AG10803 (cell line): ENCODE data around the gene NEDD4L.
"Not testable (repeated sequence)": the region's sequence is repeated elsewhere in the genome, so short reads cannot be mapped to it uniquely, and the experiment has no call there.

Source experiments
- DNase-seq: peaks from one replicate; pipeline ENCODE4 v3.0.0; 2010; ENCODE audit warnings: low read depth
- H3K4me3 ChIP-seq: 2 replicates; pipeline ENCODE4 v1.5.1; 2011; ENCODE audit warnings: mild to moderate bottlenecking, low read length, control low read depth
- TF ChIP-seq, protein P1 (sequence below): conservative IDR thresholded peaks from 2 replicates; pipeline ENCODE4 v1.5.1; 2011; ENCODE audit warnings: mild to moderate bottlenecking, low read length, control low read depth, inconsistent platforms

Gene NEDD4L

GRCh38 chr18:58257461-58257860 is 213.4 kb downstream of the NEDD4L start:
- TF ChIP-seq, protein P1, sequence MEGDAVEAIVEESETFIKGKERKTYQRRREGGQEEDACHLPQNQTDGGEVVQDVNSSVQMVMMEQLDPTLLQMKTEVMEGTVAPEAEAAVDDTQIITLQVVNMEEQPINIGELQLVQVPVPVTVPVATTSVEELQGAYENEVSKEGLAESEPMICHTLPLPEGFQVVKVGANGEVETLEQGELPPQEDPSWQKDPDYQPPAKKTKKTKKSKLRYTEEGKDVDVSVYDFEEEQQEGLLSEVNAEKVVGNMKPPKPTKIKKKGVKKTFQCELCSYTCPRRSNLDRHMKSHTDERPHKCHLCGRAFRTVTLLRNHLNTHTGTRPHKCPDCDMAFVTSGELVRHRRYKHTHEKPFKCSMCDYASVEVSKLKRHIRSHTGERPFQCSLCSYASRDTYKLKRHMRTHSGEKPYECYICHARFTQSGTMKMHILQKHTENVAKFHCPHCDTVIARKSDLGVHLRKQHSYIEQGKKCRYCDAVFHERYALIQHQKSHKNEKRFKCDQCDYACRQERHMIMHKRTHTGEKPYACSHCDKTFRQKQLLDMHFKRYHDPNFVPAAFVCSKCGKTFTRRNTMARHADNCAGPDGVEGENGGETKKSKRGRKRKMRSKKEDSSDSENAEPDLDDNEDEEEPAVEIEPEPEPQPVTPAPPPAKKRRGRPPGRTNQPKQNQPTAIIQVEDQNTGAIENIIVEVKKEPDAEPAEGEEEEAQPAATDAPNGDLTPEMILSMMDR: no peak
- no peak overlapping the region for H3K4me3 ChIP-seq
- DNase-seq: peak; percentile 24

DNA sequence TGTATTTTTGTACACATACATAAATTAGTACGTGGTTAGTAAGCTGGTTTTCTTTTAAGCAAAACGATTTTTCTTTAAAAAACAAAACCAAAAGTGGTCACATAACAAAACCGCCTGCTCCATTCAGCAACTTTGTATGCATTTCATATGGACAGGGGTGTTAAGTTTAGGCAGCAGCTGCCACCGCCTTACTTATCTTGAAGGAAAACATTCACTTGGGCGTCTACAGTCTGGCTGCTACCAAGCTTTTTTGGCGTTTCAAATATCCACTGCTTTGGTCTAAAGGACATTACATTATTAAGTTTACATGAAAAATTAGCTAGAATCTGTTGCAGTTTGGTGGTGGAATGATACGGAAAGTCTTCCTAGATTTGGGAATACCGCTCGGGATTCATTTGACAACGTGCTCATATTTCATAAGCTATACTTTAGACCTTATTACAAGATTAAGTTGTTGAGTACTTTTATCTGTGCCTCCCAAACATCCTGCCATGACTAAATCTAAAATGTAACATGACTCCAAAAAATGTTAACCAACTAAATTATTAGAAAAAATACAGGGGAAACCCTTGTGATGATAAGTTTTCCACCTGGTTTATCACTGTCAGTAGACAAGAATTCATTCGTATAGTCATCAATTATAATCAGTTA is 214.8 kb downstream of the NEDD4L start:
- no peak for DNase-seq
- TF ChIP-seq, protein P1: no peak
- no peak overlapping the region for H3K4me3 ChIP-seq

GRCh38 chr18:58263055-58263957 is 219.3 kb downstream of the NEDD4L start:
- no peak overlapping the region for H3K4me3 ChIP-seq
- no peak for DNase-seq
- TF ChIP-seq, protein P1: no peak

- TF ChIP-seq, protein P1: no peak
- no peak overlapping the region for H3K4me3 ChIP-seq
Observed at GRCh38 chr18:58264075-58264474, 220.0 kb downstream of the NEDD4L start.

GRCh38 chr18:58264840-58265239 is 220.8 kb downstream of the NEDD4L start:
- TF ChIP-seq, protein P1: no peak
- no peak overlapping the region for H3K4me3 ChIP-seq
- no peak for DNase-seq

More at GRCh38 chr18:58264075-58264474, 220.0 kb downstream of the NEDD4L start:
- no peak for DNase-seq

- DNase-seq, H3K4me3 ChIP-seq: not testable (repeated sequence)
Observed at GRCh38 chr18:58265489-58265888, 221.5 kb downstream of the NEDD4L start.

DNA sequence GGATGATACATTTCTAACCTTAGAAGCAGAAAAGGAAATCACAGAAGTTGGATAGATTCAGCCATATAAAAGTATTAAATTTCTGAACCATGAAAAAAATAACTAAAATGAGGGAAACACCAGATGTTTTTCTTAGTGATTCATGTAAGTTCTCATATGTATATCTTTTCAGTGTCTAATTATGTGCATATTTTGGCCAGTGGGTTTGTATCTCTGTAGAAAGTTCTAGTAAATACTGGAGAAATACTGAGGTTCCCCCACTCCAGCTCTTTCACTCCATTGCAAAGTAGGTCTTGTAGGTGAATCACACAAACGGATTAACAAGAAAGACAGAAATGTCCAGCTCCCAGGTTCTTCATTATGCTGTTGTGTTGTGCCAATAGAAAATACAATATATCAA is 222.3 kb downstream of the NEDD4L start:
- no peak for DNase-seq
- no peak overlapping the region for H3K4me3 ChIP-seq
- TF ChIP-seq, protein P1: no peak
